CD4-positive, alpha-beta T cell treated with Interferon gamma for 1 hour (primary cell): ENCODE results near the gene TRIM44.
"Not testable (repeated sequence)": the region's sequence is repeated elsewhere in the genome, so short reads cannot be mapped to it uniquely, and the experiment has no call there.

Source experiments
- DNase-seq: peaks from one replicate; pipeline ENCODE4 v3.0.0-alpha.2; 2020

The TRIM44 gene

GRCh38 chr11:35826006-35826405 is 163.4 kb downstream of the TRIM44 start:
- DNase-seq = no peak

DNA sequence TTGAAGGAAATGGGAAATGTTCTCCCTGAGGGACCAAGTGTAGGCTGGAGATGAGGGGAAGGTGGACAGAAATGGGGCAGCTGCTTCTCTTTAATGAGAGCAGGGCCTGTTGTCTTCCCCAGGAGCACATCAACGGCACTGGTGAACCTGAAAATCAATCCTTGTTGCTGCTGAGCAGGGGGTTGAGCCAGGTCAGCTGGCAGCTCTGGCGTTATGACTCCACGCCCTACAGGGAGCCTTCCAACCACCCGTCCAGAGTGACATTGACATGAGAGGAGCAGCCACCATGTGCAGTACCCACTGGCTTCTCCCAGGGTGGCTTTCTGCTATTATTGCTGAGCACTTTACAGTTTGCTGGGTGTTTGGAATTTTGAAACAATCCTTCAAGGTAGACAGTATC is 164.4 kb downstream of the TRIM44 start:
- no peak for DNase-seq

- DNase-seq = no peak
Measured at GRCh38 chr11:35836205-35836604, 173.6 kb downstream of the TRIM44 start.

DNA sequence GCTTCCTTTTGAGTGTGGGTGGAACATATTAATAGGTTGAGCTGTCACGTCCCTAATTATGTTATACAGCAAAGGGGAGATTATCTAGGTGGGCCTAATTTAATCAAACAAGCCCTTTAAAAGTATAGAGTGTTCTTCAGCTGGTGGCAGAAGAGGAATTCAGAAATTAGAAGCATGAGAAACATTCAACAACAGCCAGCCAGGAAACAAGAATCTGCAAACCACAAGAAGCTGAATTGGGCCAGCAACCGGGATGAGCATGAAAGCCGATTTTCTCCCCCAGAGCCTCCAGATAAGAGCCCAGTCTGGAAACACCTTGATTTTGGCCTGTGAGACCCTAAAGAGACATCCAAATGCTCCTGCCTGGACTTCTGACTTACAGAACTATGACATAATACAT is 175.5 kb downstream of the TRIM44 start:
- DNase-seq = no peak

GRCh38 chr11:35838697-35839367 is 176.3 kb downstream of the TRIM44 start:
- DNase-seq = not testable (repeated sequence)

DNA sequence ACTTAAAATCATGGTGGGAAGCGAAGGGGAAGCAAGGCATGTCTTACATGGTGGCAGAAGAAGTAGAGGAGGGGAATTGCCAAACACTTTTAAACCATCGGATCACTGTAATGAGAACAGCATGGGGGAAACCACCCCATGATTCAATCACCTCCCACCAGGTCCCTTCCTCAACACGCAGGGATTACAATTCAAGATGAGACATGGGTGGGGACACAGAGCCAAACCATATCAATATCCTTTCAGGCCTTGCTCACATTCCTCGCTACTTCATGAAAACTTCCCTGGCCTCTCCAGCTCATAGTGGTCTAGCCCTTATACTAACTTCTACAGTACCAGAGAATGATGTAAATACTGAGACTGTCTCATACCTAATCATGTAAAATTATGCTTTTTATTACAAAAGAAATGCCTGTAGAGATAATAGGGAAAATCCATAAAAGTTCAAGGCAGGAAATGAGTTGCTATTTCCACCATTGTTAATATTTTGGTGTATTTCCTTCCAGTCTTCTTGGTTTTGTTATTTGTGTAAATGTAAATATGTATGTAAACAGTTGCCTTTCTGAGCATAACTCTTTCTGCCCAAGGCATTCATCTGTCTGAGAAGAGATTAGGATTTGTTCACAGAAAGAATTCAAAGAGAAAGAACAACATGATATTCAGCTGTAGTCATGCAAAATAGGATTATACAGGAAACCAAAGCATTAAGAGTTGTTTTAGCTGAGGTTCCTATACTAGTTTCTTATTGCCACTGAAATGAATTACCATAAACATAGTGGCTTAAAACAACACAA is 177.0 kb downstream of the TRIM44 start:
- DNase-seq = no peak

GRCh38 chr11:35841733-35842132 is 179.2 kb downstream of the TRIM44 start:
- no peak for DNase-seq

GRCh38 chr11:35842958-35843357 is 180.4 kb downstream of the TRIM44 start:
- DNase-seq = no peak

- DNase-seq = no peak
Measured at GRCh38 chr11:35844579-35844978, 182.0 kb downstream of the TRIM44 start.

DNA sequence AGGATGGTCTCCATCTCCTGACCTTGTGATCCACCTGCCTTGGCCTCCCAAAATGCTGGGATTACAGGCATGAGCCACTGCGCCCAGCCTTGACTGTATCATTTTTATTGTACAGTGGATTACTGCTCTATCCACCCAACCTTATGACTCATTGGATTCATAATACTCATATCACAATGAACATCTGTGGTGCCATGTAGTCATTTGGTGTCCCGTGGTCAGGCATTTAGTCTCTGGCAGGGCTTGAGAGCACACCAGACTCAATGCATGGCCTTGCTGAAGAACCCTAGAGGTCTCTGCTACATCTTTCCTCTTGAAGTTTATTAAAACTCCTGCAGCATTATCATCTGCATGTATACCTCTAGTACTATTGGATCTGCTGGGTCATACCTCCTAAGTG is 183.3 kb downstream of the TRIM44 start:
- no peak for DNase-seq

DNA sequence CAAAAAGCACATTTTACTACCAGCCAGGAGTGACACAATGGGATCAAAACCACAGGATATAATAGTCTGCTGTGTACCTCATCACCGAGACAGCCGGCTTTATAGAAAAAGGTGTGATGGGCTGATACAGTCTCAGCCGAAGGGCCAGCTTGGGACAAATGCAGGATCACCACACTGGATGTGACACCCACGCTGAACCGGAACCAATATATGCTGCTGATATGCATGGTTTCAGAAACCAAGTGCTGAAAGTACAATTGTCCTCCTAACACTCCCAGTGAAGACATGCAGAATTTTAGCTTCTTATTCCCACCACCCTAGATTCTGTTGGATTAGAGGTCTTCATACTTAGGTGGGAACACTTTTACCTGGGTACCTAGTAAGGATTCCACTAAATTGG is 184.3 kb downstream of the TRIM44 start:
- no peak for DNase-seq

- no peak for DNase-seq
Measured at GRCh38 chr11:35847473-35847872, 184.9 kb downstream of the TRIM44 start.

DNA sequence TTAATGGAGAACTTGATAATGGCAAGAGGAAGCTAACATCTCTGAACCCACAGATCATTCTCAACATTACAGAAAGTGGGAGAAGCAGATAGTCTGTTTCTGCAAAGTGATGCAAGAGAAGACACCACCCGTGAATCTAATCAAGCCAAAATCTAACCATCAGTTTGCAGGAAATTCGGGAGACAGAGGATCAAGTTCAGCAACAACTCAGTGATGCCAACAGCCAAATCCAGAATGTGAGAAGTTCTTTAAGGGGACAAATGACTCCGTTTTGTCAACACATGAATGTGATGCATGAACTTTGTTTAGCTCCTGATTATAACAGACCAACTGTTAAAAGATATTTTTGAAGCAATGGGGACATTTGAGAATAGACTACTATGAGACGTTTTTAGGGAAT is 186.0 kb downstream of the TRIM44 start:
- DNase-seq = no peak

GRCh38 chr11:35850191-35850590 is 187.6 kb downstream of the TRIM44 start:
- no peak for DNase-seq

- DNase-seq = no peak
Measured at GRCh38 chr11:35851342-35851741, 188.8 kb downstream of the TRIM44 start.

DNA sequence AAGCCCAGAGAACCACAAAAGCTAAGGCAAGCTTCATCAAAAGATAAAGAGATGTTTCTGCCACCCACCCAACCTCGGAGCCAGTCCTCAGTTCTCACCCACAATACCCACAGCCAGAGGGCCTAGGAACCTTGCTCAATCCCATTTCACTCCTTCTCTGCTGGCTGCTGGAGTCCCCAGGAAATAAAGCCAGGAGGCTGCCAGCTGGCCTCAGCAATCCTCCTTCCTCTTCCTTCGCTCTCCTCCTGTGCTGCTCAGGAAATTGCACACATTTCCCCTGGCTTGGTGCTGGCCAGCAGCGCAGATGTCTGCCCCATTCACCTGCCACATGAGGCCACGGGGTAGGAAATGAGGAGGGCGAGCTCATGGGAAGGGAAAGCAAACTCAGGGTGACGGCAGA is 189.5 kb downstream of the TRIM44 start:
- no peak for DNase-seq

DNA sequence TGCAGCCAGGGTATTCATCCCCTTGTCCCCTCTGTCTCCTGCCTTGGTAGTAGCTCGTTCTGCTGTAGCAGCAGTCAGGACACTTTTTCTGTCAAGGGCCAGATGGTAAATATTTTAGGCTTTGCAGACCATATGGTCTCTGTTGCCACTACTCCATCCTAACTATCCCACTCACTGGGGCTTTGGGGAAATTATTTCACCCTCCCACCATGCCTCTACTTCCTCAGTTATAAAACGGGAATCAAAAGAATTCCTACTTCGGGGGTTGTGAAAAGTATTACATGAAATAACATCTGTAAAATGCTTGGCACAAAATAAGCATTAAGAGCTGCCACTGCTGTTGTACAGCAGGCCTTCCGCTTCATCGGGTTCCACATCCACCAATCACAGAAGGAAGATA is 191.4 kb downstream of the TRIM44 start:
- no peak for DNase-seq

DNA sequence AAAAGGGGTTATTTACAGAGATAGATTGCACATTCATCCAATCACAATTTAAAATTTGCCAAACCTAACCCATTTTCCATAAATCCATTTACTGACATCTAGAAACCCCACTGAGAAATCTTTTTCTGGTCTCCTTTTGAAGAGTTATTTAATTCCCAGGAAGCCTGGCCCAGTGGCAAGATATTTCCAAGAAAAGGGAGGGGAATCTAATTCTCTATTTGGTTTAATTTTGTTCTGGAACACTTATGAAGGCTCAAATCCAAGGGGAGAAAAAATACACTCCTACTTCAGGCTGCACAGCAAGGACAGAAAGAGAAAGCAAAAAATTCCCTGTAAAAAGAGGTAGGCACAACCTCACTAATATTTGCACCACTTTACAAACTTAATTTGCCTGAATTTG is 193.1 kb downstream of the TRIM44 start:
- no peak for DNase-seq

- no peak for DNase-seq
Measured at GRCh38 chr11:35856259-35856658, 193.7 kb downstream of the TRIM44 start.

DNA sequence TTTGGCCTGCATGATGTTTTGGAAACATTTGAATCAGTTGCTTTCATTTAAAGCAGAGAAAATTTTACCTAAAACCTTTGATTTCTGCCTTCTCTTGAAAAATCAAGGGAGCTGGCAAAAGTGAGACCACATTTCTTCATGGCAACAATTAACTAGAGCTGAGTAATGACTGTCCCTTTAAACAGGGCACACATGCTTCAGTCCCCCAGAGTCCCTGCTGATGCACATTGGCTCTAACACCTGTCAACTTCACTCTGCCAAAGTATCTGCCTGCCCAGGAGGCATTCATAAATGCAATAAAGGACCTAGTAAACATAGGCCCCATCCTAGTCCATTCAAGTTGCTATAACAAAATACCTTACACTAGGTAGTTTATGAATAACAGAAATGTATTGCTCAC is 194.2 kb downstream of the TRIM44 start:
- no peak for DNase-seq

GRCh38 chr11:35857922-35858321 is 195.3 kb downstream of the TRIM44 start:
- DNase-seq = no peak

GRCh38 chr11:35859301-35859700 is 196.7 kb downstream of the TRIM44 start:
- no peak for DNase-seq

DNA sequence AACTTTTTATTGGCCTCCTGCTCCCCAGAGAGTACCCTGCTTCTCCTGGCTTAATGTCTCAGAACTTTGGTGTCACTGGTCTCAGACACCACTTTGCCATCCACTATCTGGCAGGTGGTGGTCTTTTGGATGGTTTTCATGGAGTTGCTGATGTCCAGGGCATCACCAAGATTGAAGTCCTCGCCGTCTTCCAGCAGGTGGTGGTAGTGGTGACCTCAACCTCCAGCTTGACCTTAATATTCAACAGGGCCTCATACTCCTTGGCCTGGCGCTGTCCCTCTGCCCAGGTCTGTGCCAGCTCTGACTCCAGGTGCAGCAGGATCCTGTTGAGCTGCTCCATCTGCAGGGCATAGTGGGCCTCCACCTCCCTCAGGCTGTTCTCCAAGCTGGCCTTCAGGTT is 197.6 kb downstream of the TRIM44 start:
- not testable (repeated sequence) for DNase-seq

- no peak for DNase-seq
Measured at GRCh38 chr11:35861191-35861590, 198.6 kb downstream of the TRIM44 start.

- DNase-seq = no peak
Measured at GRCh38 chr11:35862666-35863065, 200.1 kb downstream of the TRIM44 start.
